Activated CD4-positive, CD25-positive, alpha-beta regulatory T cell (primary cell): ENCODE results near the gene CDH5.

ENCODE experiments used
- DNase-seq, 4 experiments: peaks; one replicate each; lab custom pipeline; 2025; lab: John Stamatoyannopoulos, UW

Gene CDH5

GRCh38 chr16:66416939-66417700 lies 50.6 kb downstream of the CDH5 start:
- DNase-seq, result no peak

- no peak for DNase-seq
Measured at GRCh38 chr16:66418165-66418962, 51.9 kb downstream of the CDH5 start.

GRCh38 chr16:66419527-66419926 lies 53.0 kb downstream of the CDH5 start:
- no peak for DNase-seq

GRCh38 chr16:66420396-66420795 lies 53.9 kb downstream of the CDH5 start:
- no peak for DNase-seq

- DNase-seq, result no peak
Measured at GRCh38 chr16:66421891-66422290, 55.4 kb downstream of the CDH5 start.

- no peak for DNase-seq
Measured at GRCh38 chr16:66422366-66422765, 55.9 kb downstream of the CDH5 start.

GRCh38 chr16:66423177-66423576 lies 56.7 kb downstream of the CDH5 start:
- no peak for DNase-seq

- no peak for DNase-seq
Measured at GRCh38 chr16:66425651-66426050, 59.2 kb downstream of the CDH5 start.

GRCh38 chr16:66426112-66427035 lies 59.9 kb downstream of the CDH5 start:
- no peak for DNase-seq

GRCh38 chr16:66427036-66427860 lies 60.8 kb downstream of the CDH5 start, which contains the start of gene BEAN1:
Gene BEAN1 (plus strand): TSS chr16:66427295. CDS start chr16:66437677, 10,382 bp downstream.
- no peak for DNase-seq

GRCh38 chr16:66427871-66428681 lies 61.6 kb downstream of the CDH5 start:
- no peak for DNase-seq

- no peak for DNase-seq
Measured at GRCh38 chr16:66428682-66429251, 62.3 kb downstream of the CDH5 start.

- DNase-seq, result no peak
Measured at GRCh38 chr16:66429290-66429962, 62.9 kb downstream of the CDH5 start.

- DNase-seq, result no peak
Measured at GRCh38 chr16:66430214-66430613, 63.7 kb downstream of the CDH5 start.

GRCh38 chr16:66431760-66432159 lies 65.3 kb downstream of the CDH5 start:
- no peak for DNase-seq

- no peak for DNase-seq
Measured at GRCh38 chr16:66432429-66432828, 65.9 kb downstream of the CDH5 start.

GRCh38 chr16:66434619-66435430 lies 68.3 kb downstream of the CDH5 start:
- no peak for DNase-seq

GRCh38 chr16:66435896-66436295 lies 69.4 kb downstream of the CDH5 start:
- no peak for DNase-seq
